ENCODE results near the gene GMDS. TPM values are rescaled to one million over a fixed set of nuclear protein-coding genes. Genes with fewer than 3 reads are reported as not detected.
A peak's percentile ranks its signal among the peaks of the same experiment; 100 is the strongest.
"Not testable (repeated sequence)": the region's sequence is repeated elsewhere in the genome, so short reads cannot be mapped to it uniquely, and the experiment has no call there.

Gene GMDS
- total RNA-seq, 1 donor from 2014 or later, result 7.2 TPM

GRCh38 chr6:1759870-1760269 lies 485.5 kb downstream of the GMDS start:
- intact Hi-C loops (cut with micrococcal nuclease), result no loop called here
- no peak overlapping the region for H3K4me3 ChIP-seq
- H3K36me3 ChIP-seq, result no peaks in the 10 kb centered on the region
- TF ChIP-seq CTCF (IDR thresholded peaks at IDR 0.05; ENCODE audit: borderline replicate concordance), result no peak
- peaks cover 3% of the 10 kb centered on the region for H3K4me1 ChIP-seq
- no peaks in the 10 kb centered on the region for H3K27me3 ChIP-seq (ENCODE audit: low read depth)
- H3K9me3 ChIP-seq (replicated peaks), result no peaks in the 10 kb centered on the region
- H3K27ac ChIP-seq (replicated peaks), result no peak overlapping the region
- no peak for DNase-seq

GRCh38 chr6:1758076-1758679 lies 487.2 kb downstream of the GMDS start:
- Histone ChIP-seq H3K27me3 (ENCODE audit: low read depth) (no peaks in the 10 kb centered on the region), H3K27ac (replicated peaks) (no peak overlapping the region), H3K36me3 (no peaks in the 10 kb centered on the region), H3K4me1 (peaks cover 3% of the 10 kb centered on the region), H3K9me3 (replicated peaks) (peaks cover 10% of the 10 kb centered on the region), H3K4me3 (no peak overlapping the region)
- intact Hi-C loops (cut with micrococcal nuclease), result no loop called here
- no peak for DNase-seq
- TF ChIP-seq CTCF (IDR thresholded peaks at IDR 0.05; ENCODE audit: borderline replicate concordance), result no peak

GRCh38 chr6:1757131-1757530 lies 488.3 kb downstream of the GMDS start:
- Histone ChIP-seq H3K4me3 (no peak overlapping the region), H3K36me3 (no peaks in the 10 kb centered on the region), H3K27ac (replicated peaks) (peak overlapping the region; percentile 49), H3K9me3 (replicated peaks) (peaks cover 21% of the 10 kb centered on the region), H3K4me1 (peaks cover 3% of the 10 kb centered on the region), H3K27me3 (ENCODE audit: low read depth) (no peaks in the 10 kb centered on the region)
- no peak for TF ChIP-seq CTCF (IDR thresholded peaks at IDR 0.05; ENCODE audit: borderline replicate concordance)
- intact Hi-C loops (cut with micrococcal nuclease), result no loop called here
- no peak for DNase-seq

- H3K36me3 ChIP-seq, result no peaks in the 10 kb centered on the region
- H3K4me1 ChIP-seq, result peaks cover 3% of the 10 kb centered on the region
- H3K27ac ChIP-seq (replicated peaks), result peak overlapping the region; percentile 49
- TF ChIP-seq CTCF (IDR thresholded peaks at IDR 0.05; ENCODE audit: borderline replicate concordance), result no peak
- DNase-seq, result no peak
- peaks cover 22% of the 10 kb centered on the region for H3K9me3 ChIP-seq (replicated peaks)
- intact Hi-C loops (cut with micrococcal nuclease), result no loop called here
- no peak overlapping the region for H3K4me3 ChIP-seq
- no peaks in the 10 kb centered on the region for H3K27me3 ChIP-seq (ENCODE audit: low read depth)
Observed at GRCh38 chr6:1756472-1757129, 488.8 kb downstream of the GMDS start.

GRCh38 chr6:1751063-1751462 lies 494.3 kb downstream of the GMDS start:
- intact Hi-C loops (cut with micrococcal nuclease); H3K36me3 ChIP-seq: not testable (repeated sequence)

GRCh38 chr6:1749041-1749440 lies 496.4 kb downstream of the GMDS start:
- intact Hi-C loops (cut with micrococcal nuclease), result no loop called here
- DNase-seq, result no peak
- H3K36me3 ChIP-seq, result no peaks in the 10 kb centered on the region
- H3K4me1 ChIP-seq, result no peaks in the 10 kb centered on the region
- no peak for TF ChIP-seq CTCF (IDR thresholded peaks at IDR 0.05; ENCODE audit: borderline replicate concordance)
- H3K27me3 ChIP-seq (ENCODE audit: low read depth), result no peaks in the 10 kb centered on the region
- H3K4me3 ChIP-seq, result no peak overlapping the region
- peaks cover 20% of the 10 kb centered on the region for H3K9me3 ChIP-seq (replicated peaks)
- H3K27ac ChIP-seq (replicated peaks), result no peak overlapping the region

More at GRCh38 chr6:1751063-1751462, 494.3 kb downstream of the GMDS start:
- not testable (repeated sequence) for DNase-seq; H3K27me3 ChIP-seq (ENCODE audit: low read depth); H3K4me1 ChIP-seq; H3K27ac ChIP-seq (replicated peaks); H3K4me3 ChIP-seq
- peaks cover 22% of the 10 kb centered on the region for H3K9me3 ChIP-seq (replicated peaks)

All from left ventricle myocardium inferior (tissue), 1 donor.